ENCODE data around the gene PRR13.
"Not testable (repeated sequence)": the region's sequence is repeated elsewhere in the genome, so short reads cannot be mapped to it uniquely, and the experiment has no call there.

The PRR13 gene

GRCh38 chr12:53418221-53418620 is 23.3 kb upstream of the PRR13 start:
- no peak for DNase-seq (ENCODE audit: low read depth)
- H3K4me3 ChIP-seq (ENCODE audit: control insufficient read depth, low read depth, low read length): no peak overlapping the region
- no peak for TF ChIP-seq CTCF (conservative IDR thresholded peaks at IDR 0.05; ENCODE audit: control insufficient read depth, insufficient read depth, low read depth, low read length)

- TF ChIP-seq CTCF (conservative IDR thresholded peaks at IDR 0.05; ENCODE audit: control insufficient read depth, insufficient read depth, low read depth, low read length): no peak
- no peak for DNase-seq (ENCODE audit: low read depth)
- H3K4me3 ChIP-seq (ENCODE audit: control insufficient read depth, low read depth, low read length): no peak overlapping the region
Measured at GRCh38 chr12:53419756-53420155, 21.8 kb upstream of the PRR13 start.

- DNase-seq (ENCODE audit: low read depth); H3K4me3 ChIP-seq (ENCODE audit: control insufficient read depth, low read depth, low read length): not testable (repeated sequence)
Measured at GRCh38 chr12:53422247-53422646, 19.3 kb upstream of the PRR13 start.

GRCh38 chr12:53423597-53423996 is 17.9 kb upstream of the PRR13 start, which contains the start of gene AMHR2:
TSS of gene AMHR2 (plus strand) at chr12:53423855. CDS start at chr12:53423935, 80 bp downstream.
- TF ChIP-seq CTCF (conservative IDR thresholded peaks at IDR 0.05; ENCODE audit: control insufficient read depth, insufficient read depth, low read depth, low read length): no peak
- DNase-seq (ENCODE audit: low read depth): no peak
- H3K4me3 ChIP-seq (ENCODE audit: control insufficient read depth, low read depth, low read length): no peak within 1 kb of the TSS

- no peak for TF ChIP-seq CTCF (conservative IDR thresholded peaks at IDR 0.05; ENCODE audit: control insufficient read depth, insufficient read depth, low read depth, low read length)
- DNase-seq (ENCODE audit: low read depth): no peak
- no peak overlapping the region for H3K4me3 ChIP-seq (ENCODE audit: control insufficient read depth, low read depth, low read length)
Measured at GRCh38 chr12:53424626-53425514, 16.7 kb upstream of the PRR13 start.

- no peak for TF ChIP-seq CTCF (conservative IDR thresholded peaks at IDR 0.05; ENCODE audit: control insufficient read depth, insufficient read depth, low read depth, low read length)
- no peak overlapping the region for H3K4me3 ChIP-seq (ENCODE audit: control insufficient read depth, low read depth, low read length)
- no peak for DNase-seq (ENCODE audit: low read depth)
Measured at GRCh38 chr12:53425515-53426150, 15.9 kb upstream of the PRR13 start.

GRCh38 chr12:53427905-53428594 is 13.5 kb upstream of the PRR13 start:
- no peak for TF ChIP-seq CTCF (conservative IDR thresholded peaks at IDR 0.05; ENCODE audit: control insufficient read depth, insufficient read depth, low read depth, low read length)
- DNase-seq (ENCODE audit: low read depth): peak; percentile 98
- no peak overlapping the region for H3K4me3 ChIP-seq (ENCODE audit: control insufficient read depth, low read depth, low read length)

All from fibroblast of mammary gland (primary cell).